ENCODE results near the gene CMC2.

Gene CMC2

GRCh38 chr16:80938879-80939260 is 67.8 kb downstream of the CMC2 start:
- no peak overlapping the region for H3K27ac Mint-ChIP-seq
- H3K4me1 Mint-ChIP-seq = no peaks in the 10 kb centered on the region

GRCh38 chr16:80938004-80938878 is 68.4 kb downstream of the CMC2 start:
- ATAC-seq = no peak
- no peaks in the 10 kb centered on the region for H3K4me1 Mint-ChIP-seq
- no peak for DNase-seq
- peaks cover 1% of the 10 kb centered on the region for H3K36me3 Mint-ChIP-seq (ENCODE audit: low read depth)
- no peaks in the 10 kb centered on the region for H3K9me3 Mint-ChIP-seq
- peaks cover 24% of the 10 kb centered on the region for H3K27me3 Mint-ChIP-seq
- H3K4me3 Mint-ChIP-seq = no peak overlapping the region
- H3K27ac Mint-ChIP-seq = no peak overlapping the region

More at GRCh38 chr16:80938879-80939260, 67.8 kb downstream of the CMC2 start:
- H3K27me3 Mint-ChIP-seq = peaks cover 18% of the 10 kb centered on the region
- H3K36me3 Mint-ChIP-seq (ENCODE audit: low read depth) = peaks cover 1% of the 10 kb centered on the region
- no peak overlapping the region for H3K4me3 Mint-ChIP-seq
- DNase-seq (no peak), ATAC-seq (no peak)
- H3K9me3 Mint-ChIP-seq = peaks cover 3% of the 10 kb centered on the region

- Mint-ChIP-seq H3K27me3 (peaks cover 35% of the 10 kb centered on the region), H3K36me3 (ENCODE audit: low read depth) (no peaks in the 10 kb centered on the region), H3K9me3 (no peaks in the 10 kb centered on the region), H3K4me1 (peaks cover 8% of the 10 kb centered on the region), H3K4me3 (no peak overlapping the region), H3K27ac (no peak overlapping the region)
- DNase-seq (no peak), ATAC-seq (no peak)
Observed at GRCh38 chr16:80936410-80936809, 70.3 kb downstream of the CMC2 start.

- no peak overlapping the region for H3K4me3 Mint-ChIP-seq
- H3K36me3 Mint-ChIP-seq (ENCODE audit: low read depth) = no peaks in the 10 kb centered on the region
- no peaks in the 10 kb centered on the region for H3K9me3 Mint-ChIP-seq
- H3K4me1 Mint-ChIP-seq = peaks cover 8% of the 10 kb centered on the region
- no peak for DNase-seq
- ATAC-seq = no peak
- peaks cover 41% of the 10 kb centered on the region for H3K27me3 Mint-ChIP-seq
- H3K27ac Mint-ChIP-seq = no peak overlapping the region
Observed at GRCh38 chr16:80935691-80936090, 71.0 kb downstream of the CMC2 start.

GRCh38 chr16:80932708-80933095 is 74.0 kb downstream of the CMC2 start:
- Mint-ChIP-seq H3K27ac (no peak overlapping the region), H3K27me3 (peaks cover 49% of the 10 kb centered on the region), H3K4me3 (peak overlapping the region; percentile 63), H3K9me3 (no peaks in the 10 kb centered on the region), H3K36me3 (ENCODE audit: low read depth) (no peaks in the 10 kb centered on the region), H3K4me1 (peaks cover 8% of the 10 kb centered on the region)
- ATAC-seq = no peak
- DNase-seq = no peak

- DNase-seq = peak; percentile 29
- H3K4me1 Mint-ChIP-seq = peaks cover 8% of the 10 kb centered on the region
- H3K9me3 Mint-ChIP-seq = no peaks in the 10 kb centered on the region
- no peaks in the 10 kb centered on the region for H3K36me3 Mint-ChIP-seq (ENCODE audit: low read depth)
- H3K27me3 Mint-ChIP-seq = peaks cover 53% of the 10 kb centered on the region
- no peak overlapping the region for H3K27ac Mint-ChIP-seq
- peak; percentile 70 for ATAC-seq
- peak overlapping the region; percentile 63 for H3K4me3 Mint-ChIP-seq
Observed at GRCh38 chr16:80931801-80932707, 74.6 kb downstream of the CMC2 start.

- H3K4me3 Mint-ChIP-seq = no peak overlapping the region
- H3K4me1 Mint-ChIP-seq = peaks cover 8% of the 10 kb centered on the region
- no peaks in the 10 kb centered on the region for H3K9me3 Mint-ChIP-seq
- DNase-seq (peak; percentile 69), ATAC-seq (peak; percentile 82)
- H3K36me3 Mint-ChIP-seq (ENCODE audit: low read depth) = no peaks in the 10 kb centered on the region
- no peak overlapping the region for H3K27ac Mint-ChIP-seq
- peaks cover 18% of the 10 kb centered on the region for H3K27me3 Mint-ChIP-seq
Observed at GRCh38 chr16:80924372-80924978, 82.2 kb downstream of the CMC2 start.

- ATAC-seq = no peak
Observed at GRCh38 chr16:80923356-80923755, 83.3 kb downstream of the CMC2 start.

More at GRCh38 chr16:80923356-80923755, 83.3 kb downstream of the CMC2 start:
- peaks cover 8% of the 10 kb centered on the region for H3K4me1 Mint-ChIP-seq
- no peak overlapping the region for H3K4me3 Mint-ChIP-seq
- no peak for DNase-seq
- H3K36me3 Mint-ChIP-seq (ENCODE audit: low read depth) = no peaks in the 10 kb centered on the region
- H3K9me3 Mint-ChIP-seq = no peaks in the 10 kb centered on the region
- H3K27ac Mint-ChIP-seq = no peak overlapping the region
- peaks cover 15% of the 10 kb centered on the region for H3K27me3 Mint-ChIP-seq

Measured in activated naive CD8-positive, alpha-beta T cell treated with anti-CD3 and anti-CD28 coated beads, Interleukin-2, amount 50 U/mL, for 24 hours (primary cell).